GM06990 (cell line): ENCODE results near the gene TMEM154.

ENCODE experiments used
- DNase-seq: peaks from one replicate; pipeline ENCODE4 v3.0.0-alpha.2; 2011; ENCODE audit not compliant: insufficient read length; ENCODE audit errors: extremely low read depth
- H3K27me3 ChIP-seq: replicated peaks from 2 replicates; pipeline ENCODE4 v1.6.0; 2011; ENCODE audit warnings: low read length; ENCODE audit not compliant: control insufficient read depth, insufficient read depth
- H3K36me3 ChIP-seq: 2 replicates; pipeline ENCODE4 v1.5.1; 2011; ENCODE audit warnings: low read length; ENCODE audit not compliant: control insufficient read depth, insufficient read depth
- H3K4me3 ChIP-seq: replicated peaks from 2 replicates; pipeline ENCODE4 v1.5.1; 2011; ENCODE audit warnings: low read depth, mild to moderate bottlenecking, control low read depth, low read length
- TF ChIP-seq, protein P1 (sequence below): IDR thresholded peaks from 2 replicates; pipeline ENCODE4 v1.5.1; 2011; ENCODE audit warnings: low read length, control low read depth, mild to moderate bottlenecking, inconsistent platforms; ENCODE audit not compliant: insufficient read depth, poor library complexity, severe bottlenecking

TMEM154 gene

DNA sequence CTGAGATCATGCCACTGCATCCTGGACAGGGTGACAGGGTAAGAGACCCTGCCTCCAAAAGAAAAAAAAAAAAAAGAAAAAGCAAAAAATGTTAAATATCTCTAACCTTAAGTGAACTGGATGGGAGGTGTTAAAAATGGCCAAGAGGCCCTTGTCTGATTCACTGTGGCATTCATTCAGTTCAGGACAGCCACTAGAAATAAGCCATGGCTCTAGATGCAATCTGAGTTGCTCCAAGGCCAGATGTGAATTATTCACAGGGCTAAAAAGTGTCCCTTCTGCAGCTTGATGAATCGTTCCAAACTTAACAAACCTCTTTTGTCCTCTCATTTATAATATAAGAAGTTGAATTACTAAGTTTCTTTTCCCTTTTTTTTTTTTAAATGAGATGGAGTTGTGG lies 80.2 kb downstream of the TMEM154 start:
- Histone ChIP-seq H3K36me3 (no peaks in the 10 kb centered on the region), H3K4me3 (no peak overlapping the region), H3K27me3 (no peaks in the 10 kb centered on the region)
- DNase-seq: no peak
- TF ChIP-seq, protein P1, sequence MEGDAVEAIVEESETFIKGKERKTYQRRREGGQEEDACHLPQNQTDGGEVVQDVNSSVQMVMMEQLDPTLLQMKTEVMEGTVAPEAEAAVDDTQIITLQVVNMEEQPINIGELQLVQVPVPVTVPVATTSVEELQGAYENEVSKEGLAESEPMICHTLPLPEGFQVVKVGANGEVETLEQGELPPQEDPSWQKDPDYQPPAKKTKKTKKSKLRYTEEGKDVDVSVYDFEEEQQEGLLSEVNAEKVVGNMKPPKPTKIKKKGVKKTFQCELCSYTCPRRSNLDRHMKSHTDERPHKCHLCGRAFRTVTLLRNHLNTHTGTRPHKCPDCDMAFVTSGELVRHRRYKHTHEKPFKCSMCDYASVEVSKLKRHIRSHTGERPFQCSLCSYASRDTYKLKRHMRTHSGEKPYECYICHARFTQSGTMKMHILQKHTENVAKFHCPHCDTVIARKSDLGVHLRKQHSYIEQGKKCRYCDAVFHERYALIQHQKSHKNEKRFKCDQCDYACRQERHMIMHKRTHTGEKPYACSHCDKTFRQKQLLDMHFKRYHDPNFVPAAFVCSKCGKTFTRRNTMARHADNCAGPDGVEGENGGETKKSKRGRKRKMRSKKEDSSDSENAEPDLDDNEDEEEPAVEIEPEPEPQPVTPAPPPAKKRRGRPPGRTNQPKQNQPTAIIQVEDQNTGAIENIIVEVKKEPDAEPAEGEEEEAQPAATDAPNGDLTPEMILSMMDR: no peak

DNA sequence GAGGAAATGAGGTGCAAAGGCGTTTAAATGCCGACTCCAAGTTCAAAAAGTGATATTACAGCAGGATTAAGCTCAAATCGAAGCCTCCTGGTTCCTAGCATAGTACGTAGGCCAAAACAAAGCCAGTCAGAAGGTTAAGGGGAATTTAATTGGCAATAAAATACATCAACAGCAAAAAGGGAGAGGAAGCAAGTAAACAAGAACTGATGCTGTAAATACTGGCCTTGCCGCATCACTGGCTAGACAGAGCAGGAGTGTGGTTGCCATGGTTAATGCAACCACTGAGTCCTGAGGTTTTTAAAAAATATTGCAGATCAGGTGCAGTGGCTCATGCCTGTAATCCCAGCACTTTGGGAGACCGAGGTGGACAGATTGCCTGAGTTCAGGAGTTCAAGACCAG lies 80.7 kb downstream of the TMEM154 start:
- no peaks in the 10 kb centered on the region for H3K36me3 ChIP-seq

DNA sequence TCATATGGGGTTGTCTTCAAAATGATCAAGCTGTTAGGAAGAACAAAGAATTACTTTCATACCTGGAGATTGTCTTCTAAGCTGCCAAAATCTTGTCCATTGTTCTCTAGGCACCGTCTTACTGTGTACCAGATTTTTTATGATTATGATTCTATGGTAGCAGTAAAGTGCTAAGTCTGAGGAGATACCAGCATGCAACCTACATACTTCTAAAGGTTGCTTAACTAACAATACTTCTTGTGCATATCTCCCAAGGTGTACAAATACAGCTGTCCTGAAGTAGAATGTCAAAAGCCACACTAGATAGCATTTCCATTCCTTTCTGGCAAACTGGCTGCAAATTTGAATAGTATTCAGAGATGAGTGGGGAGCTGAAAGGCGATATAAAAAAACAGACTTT lies 81.3 kb downstream of the TMEM154 start:
- TF ChIP-seq, protein P1: no peak
- Histone ChIP-seq H3K36me3 (no peaks in the 10 kb centered on the region), H3K4me3 (no peak overlapping the region), H3K27me3 (no peaks in the 10 kb centered on the region)
- no peak for DNase-seq

More for the DNA sequence above, 80.7 kb downstream of the TMEM154 start:
- H3K4me3 ChIP-seq: no peak overlapping the region
- TF ChIP-seq, protein P1: no peak
- no peaks in the 10 kb centered on the region for H3K27me3 ChIP-seq
- DNase-seq: no peak

DNA sequence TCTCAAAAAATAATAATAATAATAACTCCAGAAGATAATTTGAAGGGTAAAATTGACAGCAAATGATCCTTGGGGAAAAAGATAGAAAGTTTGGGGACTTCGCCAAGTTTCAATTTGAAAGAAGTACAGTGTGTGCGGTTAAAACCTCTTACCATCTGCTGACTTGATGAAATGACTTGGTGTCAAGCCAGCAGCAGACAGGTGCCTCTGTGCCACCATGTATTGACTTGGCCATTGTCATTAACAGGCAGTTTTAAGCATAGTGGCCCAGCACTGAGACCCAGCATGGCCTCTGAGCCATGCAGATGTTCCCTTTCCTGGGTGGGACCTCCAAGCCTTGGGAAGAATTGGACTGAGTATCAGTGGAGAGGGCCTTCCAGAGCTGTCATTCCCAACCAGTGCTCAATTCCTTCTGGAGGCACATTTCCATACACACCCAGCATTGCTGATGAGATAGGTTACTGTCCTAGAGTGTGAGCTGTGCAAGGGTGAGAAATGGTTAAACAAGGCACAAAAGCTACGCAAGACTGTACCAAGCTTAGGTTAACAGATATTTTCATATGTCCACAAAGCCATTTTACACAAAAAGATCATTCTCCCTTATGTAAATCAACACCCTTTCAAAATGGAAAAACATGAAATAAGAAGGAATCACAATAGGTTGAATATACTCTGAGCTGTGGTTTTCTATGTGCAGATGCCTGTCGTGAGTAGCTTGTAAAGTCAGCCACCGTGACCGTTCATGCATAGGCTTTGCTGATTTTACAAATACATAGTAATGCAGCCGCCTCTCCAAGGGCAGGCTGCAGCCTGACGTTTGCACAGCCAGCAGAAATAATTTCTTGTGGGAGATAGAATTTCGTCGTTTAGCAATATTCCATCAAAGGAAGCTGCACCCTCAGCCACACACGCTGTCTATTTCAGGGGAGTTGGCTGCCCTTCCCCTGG lies 84.5 kb downstream of the TMEM154 start:
- peak; percentile 42 for DNase-seq
- TF ChIP-seq, protein P1: no peak
- Histone ChIP-seq H3K36me3 (no peaks in the 10 kb centered on the region), H3K4me3 (no peak overlapping the region), H3K27me3 (no peaks in the 10 kb centered on the region)

DNA sequence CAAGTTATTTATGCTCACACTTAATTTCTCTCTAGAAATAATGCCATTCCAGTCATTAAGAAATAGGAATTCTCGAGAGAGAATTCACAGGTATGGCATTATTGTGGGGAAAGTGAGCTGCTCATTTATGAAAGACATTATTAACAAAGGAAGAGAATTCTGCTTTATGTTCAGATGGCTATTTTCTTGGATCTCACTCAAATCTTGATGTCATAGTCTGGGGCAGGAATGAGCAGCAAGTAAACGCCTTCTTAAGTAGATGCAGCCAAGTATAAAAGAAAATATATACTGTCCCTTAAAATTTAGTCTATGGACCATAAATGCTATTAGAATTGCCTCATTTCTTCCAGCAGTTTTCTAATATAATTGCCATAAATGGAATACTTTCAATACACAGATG lies 85.7 kb downstream of the TMEM154 start:
- H3K27me3 ChIP-seq: no peaks in the 10 kb centered on the region
- TF ChIP-seq, protein P1: no peak
- no peak overlapping the region for H3K4me3 ChIP-seq
- no peaks in the 10 kb centered on the region for H3K36me3 ChIP-seq
- no peak for DNase-seq
